HT1080 (cell line): Measurements from ENCODE around the gene PCSK6. TPM values are rescaled to one million over a fixed set of nuclear protein-coding genes. Genes with fewer than 3 reads are reported as not detected.

ENCODE experiments used
- DNase-seq: peaks from one replicate; pipeline ENCODE4 v3.0.0-alpha.2; 2015; ENCODE audit warnings: low read depth
- total RNA-seq: library from RNA; depleted of rRNA; stranded (reverse); fragments of >200 nt; shearing (Covaris generic); gene quantifications from 2 replicates; pipeline ENCODE4 v1.2.3, GENCODE V29; 2014; rRNA removed

The PCSK6 gene
- total RNA-seq, 1 experiment from 2014 or later: 15.1 TPM

GRCh38 chr15:101255615-101256241 is 233.8 kb downstream of the PCSK6 start:
- no peak for DNase-seq

GRCh38 chr15:101255051-101255395 is 234.5 kb downstream of the PCSK6 start:
- DNase-seq: no peak

GRCh38 chr15:101254157-101255050 is 235.1 kb downstream of the PCSK6 start:
- DNase-seq: no peak

Other genes starting within 250 kb of the PCSK6 start
- 22.6 and 26.1 TPM in 2 replicates for gene CHSY1, start 237.7 kb downstream of the PCSK6 start, total RNA-seq
- 46.2 and 50.7 TPM in 2 replicates for gene SELENOS, start 212.2 kb downstream of the PCSK6 start, total RNA-seq
- 55.0 and 97.8 TPM in 2 replicates for gene SNRPA1, start 194.5 kb downstream of the PCSK6 start, total RNA-seq
- gene TM2D3, start 162.7 kb upstream of the PCSK6 start, total RNA-seq: 68.4 and 80.1 TPM in 2 replicates
- 7.1 and 10.9 TPM in 2 replicates for gene TARS3, start 234.8 kb upstream of the PCSK6 start, total RNA-seq